WTC11 (cell line): ENCODE data around the gene CELSR1. TPM values are rescaled to one million over a fixed set of nuclear protein-coding genes. Genes with fewer than 3 reads are reported as not detected.
A peak's percentile ranks its signal among the peaks of the same experiment; 100 is the strongest.

Source experiments
- ATAC-seq: fragments of 200-7000 bp; cut with Tn5 transposase; 2 replicates; pipeline ENCODE4 v1.10.0; 2021; ENCODE audit warnings: mild to moderate bottlenecking, moderate library complexity
- CTCF ChIA-PET: fragments of 300-600 bp; sonication (Branson Sonifier 250); formaldehyde crosslinking; loops from one replicate; lab custom pipeline; 2021; ENCODE audit warnings: antibody characterized with exemption; lab: Charles Lee
- POLR2A ChIA-PET: fragments of 350-600 bp; sonication (Branson Sonifier 250); formaldehyde crosslinking; loops from one replicate; lab custom pipeline; 2021; ENCODE audit warnings: antibody characterized with exemption; lab: Charles Lee
- DNase-seq: peaks from one replicate; pipeline ENCODE4 v3.0.0; 2021; ENCODE audit warnings: low spot score
- H3K27ac Mint-ChIP-seq: 2 replicates; pipeline ENCODE4 v1.8.0; 2021; ENCODE audit warnings: mixed read lengths
- H3K27me3 Mint-ChIP-seq: 2 replicates; pipeline ENCODE4 v1.8.0; 2021; ENCODE audit warnings: low read depth, mild to moderate bottlenecking, moderate library complexity, mixed read lengths
- H3K36me3 Mint-ChIP-seq: 2 replicates; pipeline ENCODE4 v1.8.0; 2021; ENCODE audit warnings: mixed read lengths
- H3K4me1 Mint-ChIP-seq: 2 replicates; pipeline ENCODE4 v1.8.0; 2022; ENCODE audit warnings: mixed read lengths
- H3K4me3 Mint-ChIP-seq: 2 replicates; pipeline ENCODE4 v1.8.0; 2021; ENCODE audit warnings: mild to moderate bottlenecking, moderate library complexity, mixed read lengths
- H3K9me3 Mint-ChIP-seq: 2 replicates; pipeline ENCODE4 v1.8.0; 2021; ENCODE audit warnings: mixed read lengths
- CDX4 ChIP-seq: fragments of 250-450 bp; sonication (Bioruptor Pico); IDR thresholded peaks from 2 replicates; pipeline ENCODE4 v1.9.0; 2021; ENCODE audit warnings: moderate library complexity, mild to moderate bottlenecking, inconsistent platforms, borderline replicate concordance
- CREB1 ChIP-seq: sonication (generic); formaldehyde crosslinking; IDR thresholded peaks from 2 replicates; pipeline ENCODE4 v1.8.0; 2023; ENCODE audit warnings: mild to moderate bottlenecking, missing genetic modification reagents
- ESRRA ChIP-seq: sonication (generic); formaldehyde crosslinking; IDR thresholded peaks from 2 replicates; pipeline ENCODE4 v1.8.1; 2022; ENCODE audit warnings: mild to moderate bottlenecking, missing genetic modification reagents, borderline replicate concordance
- FOXP1 ChIP-seq: sonication (generic); formaldehyde crosslinking; IDR thresholded peaks from 2 replicates; pipeline ENCODE4 v1.8.0; 2022; ENCODE audit warnings: missing genetic modification reagents, mild to moderate bottlenecking, moderate library complexity, borderline replicate concordance
- IRF2 ChIP-seq: sonication (generic); formaldehyde crosslinking; IDR thresholded peaks from 2 replicates; pipeline ENCODE4 v1.8.0; 2022; ENCODE audit warnings: low read depth, missing genetic modification reagents, borderline replicate concordance
- NFATC4 ChIP-seq: fragments of 250-450 bp; sonication (Bioruptor Pico); IDR thresholded peaks from 2 replicates; pipeline ENCODE4 v1.9.0; 2021; ENCODE audit warnings: mild to moderate bottlenecking
- NFYB ChIP-seq: sonication (generic); formaldehyde crosslinking; conservative IDR thresholded peaks from 2 replicates; pipeline ENCODE4 v1.8.0; 2022; ENCODE audit warnings: low read depth, missing genetic modification reagents
- NR3C1 ChIP-seq: sonication (generic); formaldehyde crosslinking; conservative IDR thresholded peaks from 2 replicates; pipeline ENCODE4 v1.8.1; 2023; ENCODE audit warnings: low read depth, mild to moderate bottlenecking, missing genetic modification reagents
- RORB ChIP-seq: fragments of 250-450 bp; sonication (Bioruptor Pico); IDR thresholded peaks from 2 replicates; pipeline ENCODE4 v1.9.0; 2021; ENCODE audit warnings: mild to moderate bottlenecking
- SMAD4 ChIP-seq: sonication (generic); formaldehyde crosslinking; IDR thresholded peaks from 2 replicates; pipeline ENCODE4 v1.8.0; 2022; ENCODE audit warnings: mild to moderate bottlenecking, missing genetic modification reagents
- TCF7 ChIP-seq: sonication (generic); formaldehyde crosslinking; IDR thresholded peaks from 2 replicates; pipeline ENCODE4 v1.8.0; 2022; ENCODE audit warnings: mild to moderate bottlenecking, low read depth, missing genetic modification reagents, moderate library complexity
- ZBTB21 ChIP-seq: sonication (generic); formaldehyde crosslinking; IDR thresholded peaks from 2 replicates; pipeline ENCODE4 v1.8.1; 2023; ENCODE audit warnings: mild to moderate bottlenecking, missing genetic modification reagents, borderline replicate concordance
- ZBTB43 ChIP-seq: sonication (generic); formaldehyde crosslinking; IDR thresholded peaks from 2 replicates; pipeline ENCODE4 v1.8.1; 2023; ENCODE audit warnings: mild to moderate bottlenecking, missing genetic modification reagents
- ZNF416 ChIP-seq: fragments of 250-450 bp; sonication (Bioruptor Pico); IDR thresholded peaks from 2 replicates; pipeline ENCODE4 v1.9.0; 2021; ENCODE audit warnings: mild to moderate bottlenecking, inconsistent platforms
- total RNA-seq: library from RNA; stranded (reverse); gene quantifications from 3 replicates; pipeline ENCODE4 v1.2.3, GENCODE V29; 2021
- TF ChIP-seq, protein P1 (sequence below): fragments of 250-450 bp; sonication (Bioruptor Pico); IDR thresholded peaks from 2 replicates; pipeline ENCODE4 v1.9.0; 2021; ENCODE audit warnings: mild to moderate bottlenecking
- TF ChIP-seq, protein P2 (sequence below): sonication (generic); formaldehyde crosslinking; conservative IDR thresholded peaks from 2 replicates; pipeline ENCODE4 v1.8.1; 2022; ENCODE audit warnings: mild to moderate bottlenecking, missing genetic modification reagents
- TF ChIP-seq, protein P3 (sequence below): sonication (generic); formaldehyde crosslinking; IDR thresholded peaks from 2 replicates; pipeline ENCODE4 v1.8.0; 2023; ENCODE audit warnings: missing genetic modification reagents, mild to moderate bottlenecking, borderline replicate concordance

The CELSR1 gene
- total RNA-seq, 1 experiment from 2014 or later: 16.8 TPM

DNA sequence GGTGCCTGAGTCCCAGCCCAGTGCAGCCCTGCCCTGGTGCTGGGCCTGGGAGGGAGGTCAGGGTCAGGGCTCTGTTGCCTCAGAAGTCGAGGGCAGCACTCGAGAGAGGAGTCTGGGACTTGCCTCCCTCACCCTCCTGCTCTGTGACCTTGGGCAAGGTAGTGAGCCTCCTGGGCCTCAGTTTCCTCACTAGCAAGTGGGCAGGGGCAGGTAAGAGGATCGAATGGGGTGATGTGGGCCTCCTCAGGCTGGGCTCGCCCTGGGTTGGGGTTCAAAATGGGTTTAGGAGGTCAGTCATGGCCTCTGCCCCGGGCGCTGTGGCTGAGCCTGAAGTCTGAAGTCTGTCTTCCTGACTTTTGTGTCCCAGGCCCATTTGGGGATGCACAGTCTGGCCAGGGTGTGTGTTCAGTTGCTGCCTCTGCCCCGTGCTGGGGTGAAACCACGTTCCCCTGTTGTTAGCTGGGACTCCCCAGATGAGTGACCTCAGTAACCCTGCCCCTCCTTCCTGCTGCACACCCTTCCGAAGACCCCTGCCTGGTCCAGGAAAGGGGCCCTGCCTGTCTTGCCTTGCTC lies 40.9 kb upstream of the CELSR1 start:
- no peak for TF ChIP-seq NFYB (CRISPR knock-in tag)
- no peak for TF ChIP-seq FOXP1 (CRISPR knock-in tag)
- no peak for TF ChIP-seq TCF7 (CRISPR knock-in tag)
- TF ChIP-seq ZBTB43 (CRISPR knock-in tag): no peak
- TF ChIP-seq RORB (CRISPR knock-in tag): no peak
- no peak for TF ChIP-seq ZNF416 (CRISPR knock-in tag)
- TF ChIP-seq NR3C1: no peak
- no peak for TF ChIP-seq ZBTB21 (CRISPR knock-in tag)
- TF ChIP-seq, protein P1, sequence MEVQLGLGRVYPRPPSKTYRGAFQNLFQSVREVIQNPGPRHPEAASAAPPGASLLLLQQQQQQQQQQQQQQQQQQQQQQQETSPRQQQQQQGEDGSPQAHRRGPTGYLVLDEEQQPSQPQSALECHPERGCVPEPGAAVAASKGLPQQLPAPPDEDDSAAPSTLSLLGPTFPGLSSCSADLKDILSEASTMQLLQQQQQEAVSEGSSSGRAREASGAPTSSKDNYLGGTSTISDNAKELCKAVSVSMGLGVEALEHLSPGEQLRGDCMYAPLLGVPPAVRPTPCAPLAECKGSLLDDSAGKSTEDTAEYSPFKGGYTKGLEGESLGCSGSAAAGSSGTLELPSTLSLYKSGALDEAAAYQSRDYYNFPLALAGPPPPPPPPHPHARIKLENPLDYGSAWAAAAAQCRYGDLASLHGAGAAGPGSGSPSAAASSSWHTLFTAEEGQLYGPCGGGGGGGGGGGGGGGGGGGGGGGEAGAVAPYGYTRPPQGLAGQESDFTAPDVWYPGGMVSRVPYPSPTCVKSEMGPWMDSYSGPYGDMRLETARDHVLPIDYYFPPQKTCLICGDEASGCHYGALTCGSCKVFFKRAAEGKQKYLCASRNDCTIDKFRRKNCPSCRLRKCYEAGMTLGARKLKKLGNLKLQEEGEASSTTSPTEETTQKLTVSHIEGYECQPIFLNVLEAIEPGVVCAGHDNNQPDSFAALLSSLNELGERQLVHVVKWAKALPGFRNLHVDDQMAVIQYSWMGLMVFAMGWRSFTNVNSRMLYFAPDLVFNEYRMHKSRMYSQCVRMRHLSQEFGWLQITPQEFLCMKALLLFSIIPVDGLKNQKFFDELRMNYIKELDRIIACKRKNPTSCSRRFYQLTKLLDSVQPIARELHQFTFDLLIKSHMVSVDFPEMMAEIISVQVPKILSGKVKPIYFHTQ (CRISPR knock-in tag): no peak
- TF ChIP-seq, protein P2, sequence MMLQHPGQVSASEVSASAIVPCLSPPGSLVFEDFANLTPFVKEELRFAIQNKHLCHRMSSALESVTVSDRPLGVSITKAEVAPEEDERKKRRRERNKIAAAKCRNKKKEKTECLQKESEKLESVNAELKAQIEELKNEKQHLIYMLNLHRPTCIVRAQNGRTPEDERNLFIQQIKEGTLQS (CRISPR knock-in tag): no peak
- no peak for TF ChIP-seq IRF2
- no peak for TF ChIP-seq SMAD4 (CRISPR knock-in tag)
- TF ChIP-seq ESRRA (CRISPR knock-in tag): no peak
- TF ChIP-seq CREB1 (CRISPR knock-in tag): no peak
- no peak for DNase-seq
- H3K4me1 Mint-ChIP-seq: peaks cover 53% of the 10 kb centered on the region

DNA sequence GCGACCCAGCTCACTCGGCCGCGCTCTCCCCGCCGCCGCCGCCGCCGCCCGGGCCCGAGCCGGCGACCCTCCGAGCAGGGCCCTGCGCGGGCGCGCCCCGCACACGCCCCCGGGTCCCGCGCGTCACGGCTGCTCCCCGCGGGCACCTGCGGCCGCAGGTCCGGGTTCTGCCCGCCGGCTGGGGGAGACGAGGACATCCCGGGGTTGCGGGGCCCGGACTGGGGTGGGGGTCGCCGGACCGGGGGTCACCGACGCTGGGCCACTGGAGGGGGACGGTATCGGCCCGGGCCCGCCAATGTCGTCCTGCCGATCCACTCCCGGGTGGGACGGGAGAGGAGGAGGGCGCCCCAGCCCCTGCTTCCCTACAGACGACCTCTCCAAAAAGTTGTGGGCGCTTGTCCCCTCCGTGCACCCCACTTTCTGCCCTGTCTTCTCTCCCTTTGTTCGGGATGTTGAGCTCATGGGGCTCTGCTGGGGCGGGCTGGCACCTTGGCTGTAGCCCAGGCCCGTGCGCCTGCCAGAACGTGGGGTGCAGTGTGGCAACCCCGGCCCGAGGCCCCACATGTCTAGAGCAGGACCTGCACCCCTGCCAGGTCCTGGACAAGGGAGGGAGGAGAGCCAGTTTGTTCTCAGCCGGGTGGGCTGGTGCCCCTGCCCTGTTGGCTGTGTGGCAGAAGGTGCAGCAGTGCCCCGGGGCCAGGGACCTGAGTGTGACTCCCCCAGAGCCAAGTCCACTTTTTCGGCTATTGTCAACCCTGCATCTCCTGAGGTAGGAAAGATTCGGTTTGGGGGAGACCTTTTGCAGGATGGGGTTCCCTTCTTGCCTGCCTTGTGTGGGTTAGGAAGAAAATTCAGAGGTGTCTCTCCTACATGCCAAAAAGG lies 40.2 kb upstream of the CELSR1 start:
- ATAC-seq (peak; percentile 3; the same call in 1 of the 2 replicates), DNase-seq (peak; percentile 17)
- no peaks in the 10 kb centered on the region for H3K36me3 Mint-ChIP-seq
- peak overlapping the region; percentile 86 for H3K4me3 Mint-ChIP-seq
- peaks cover 53% of the 10 kb centered on the region for H3K4me1 Mint-ChIP-seq
- H3K9me3 Mint-ChIP-seq: no peaks in the 10 kb centered on the region
- CTCF ChIA-PET: interaction anchor here (0.7 to 1.0 kb wide), 2 partner anchors 14 to 210 kb away, joined by 3 to 9 read pairs; no protein-coding TSS in a partner anchor
- H3K27me3 Mint-ChIP-seq: peaks cover 3% of the 10 kb centered on the region; the same call in 1 of the 2 replicates
- TF ChIP-seq NFATC4 (CRISPR knock-in tag): no peak
- TF ChIP-seq, protein P3, sequence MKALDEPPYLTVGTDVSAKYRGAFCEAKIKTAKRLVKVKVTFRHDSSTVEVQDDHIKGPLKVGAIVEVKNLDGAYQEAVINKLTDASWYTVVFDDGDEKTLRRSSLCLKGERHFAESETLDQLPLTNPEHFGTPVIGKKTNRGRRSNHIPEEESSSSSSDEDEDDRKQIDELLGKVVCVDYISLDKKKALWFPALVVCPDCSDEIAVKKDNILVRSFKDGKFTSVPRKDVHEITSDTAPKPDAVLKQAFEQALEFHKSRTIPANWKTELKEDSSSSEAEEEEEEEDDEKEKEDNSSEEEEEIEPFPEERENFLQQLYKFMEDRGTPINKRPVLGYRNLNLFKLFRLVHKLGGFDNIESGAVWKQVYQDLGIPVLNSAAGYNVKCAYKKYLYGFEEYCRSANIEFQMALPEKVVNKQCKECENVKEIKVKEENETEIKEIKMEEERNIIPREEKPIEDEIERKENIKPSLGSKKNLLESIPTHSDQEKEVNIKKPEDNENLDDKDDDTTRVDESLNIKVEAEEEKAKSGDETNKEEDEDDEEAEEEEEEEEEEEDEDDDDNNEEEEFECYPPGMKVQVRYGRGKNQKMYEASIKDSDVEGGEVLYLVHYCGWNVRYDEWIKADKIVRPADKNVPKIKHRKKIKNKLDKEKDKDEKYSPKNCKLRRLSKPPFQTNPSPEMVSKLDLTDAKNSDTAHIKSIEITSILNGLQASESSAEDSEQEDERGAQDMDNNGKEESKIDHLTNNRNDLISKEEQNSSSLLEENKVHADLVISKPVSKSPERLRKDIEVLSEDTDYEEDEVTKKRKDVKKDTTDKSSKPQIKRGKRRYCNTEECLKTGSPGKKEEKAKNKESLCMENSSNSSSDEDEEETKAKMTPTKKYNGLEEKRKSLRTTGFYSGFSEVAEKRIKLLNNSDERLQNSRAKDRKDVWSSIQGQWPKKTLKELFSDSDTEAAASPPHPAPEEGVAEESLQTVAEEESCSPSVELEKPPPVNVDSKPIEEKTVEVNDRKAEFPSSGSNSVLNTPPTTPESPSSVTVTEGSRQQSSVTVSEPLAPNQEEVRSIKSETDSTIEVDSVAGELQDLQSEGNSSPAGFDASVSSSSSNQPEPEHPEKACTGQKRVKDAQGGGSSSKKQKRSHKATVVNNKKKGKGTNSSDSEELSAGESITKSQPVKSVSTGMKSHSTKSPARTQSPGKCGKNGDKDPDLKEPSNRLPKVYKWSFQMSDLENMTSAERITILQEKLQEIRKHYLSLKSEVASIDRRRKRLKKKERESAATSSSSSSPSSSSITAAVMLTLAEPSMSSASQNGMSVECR (CRISPR knock-in tag): no peak
- TF ChIP-seq CDX4 (CRISPR knock-in tag): no peak
- POLR2A ChIA-PET: no interaction called here
- no peak overlapping the region for H3K27ac Mint-ChIP-seq

More for the DNA sequence above, 40.9 kb upstream of the CELSR1 start:
- H3K27ac Mint-ChIP-seq: no peak overlapping the region
- H3K27me3 Mint-ChIP-seq: peaks cover 3% of the 10 kb centered on the region; the same call in 1 of the 2 replicates
- ChIA-PET POLR2A (no interaction called here), CTCF (interaction anchor here (0.7 to 1.0 kb wide), 2 partner anchors 15 to 211 kb away, joined by 3 to 9 read pairs; no protein-coding TSS in a partner anchor)
- no peaks in the 10 kb centered on the region for H3K9me3 Mint-ChIP-seq
- no peak for ATAC-seq
- H3K36me3 Mint-ChIP-seq: no peaks in the 10 kb centered on the region
- peak overlapping the region; percentile 86 for H3K4me3 Mint-ChIP-seq
